Measurements from ENCODE around the gene PRORP.

DNA sequence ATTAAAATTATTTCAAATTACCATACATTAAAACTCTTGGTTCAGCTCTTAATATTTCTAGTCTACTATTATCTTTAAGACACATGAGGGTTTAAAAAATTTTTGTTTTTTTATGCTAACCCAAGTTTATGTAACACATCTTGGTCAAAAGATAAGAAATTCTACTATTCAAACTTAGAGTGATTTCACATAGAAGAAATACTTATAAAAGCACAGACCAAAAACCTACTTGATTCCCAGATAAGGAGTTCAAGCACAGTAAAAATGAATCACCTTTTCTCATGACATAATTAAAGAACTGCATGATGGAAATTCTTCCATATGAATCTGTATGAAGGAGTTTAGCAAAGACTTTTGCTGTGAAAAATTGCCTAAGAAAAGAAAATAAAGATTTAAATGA, 14.5 kb upstream of the PRORP start:
- no peak for TF ChIP-seq SIN3A (IDR thresholded peaks at IDR 0.05; ENCODE audit: borderline replicate concordance, insufficient read depth, low read length)
- TF ChIP-seq, protein P1, sequence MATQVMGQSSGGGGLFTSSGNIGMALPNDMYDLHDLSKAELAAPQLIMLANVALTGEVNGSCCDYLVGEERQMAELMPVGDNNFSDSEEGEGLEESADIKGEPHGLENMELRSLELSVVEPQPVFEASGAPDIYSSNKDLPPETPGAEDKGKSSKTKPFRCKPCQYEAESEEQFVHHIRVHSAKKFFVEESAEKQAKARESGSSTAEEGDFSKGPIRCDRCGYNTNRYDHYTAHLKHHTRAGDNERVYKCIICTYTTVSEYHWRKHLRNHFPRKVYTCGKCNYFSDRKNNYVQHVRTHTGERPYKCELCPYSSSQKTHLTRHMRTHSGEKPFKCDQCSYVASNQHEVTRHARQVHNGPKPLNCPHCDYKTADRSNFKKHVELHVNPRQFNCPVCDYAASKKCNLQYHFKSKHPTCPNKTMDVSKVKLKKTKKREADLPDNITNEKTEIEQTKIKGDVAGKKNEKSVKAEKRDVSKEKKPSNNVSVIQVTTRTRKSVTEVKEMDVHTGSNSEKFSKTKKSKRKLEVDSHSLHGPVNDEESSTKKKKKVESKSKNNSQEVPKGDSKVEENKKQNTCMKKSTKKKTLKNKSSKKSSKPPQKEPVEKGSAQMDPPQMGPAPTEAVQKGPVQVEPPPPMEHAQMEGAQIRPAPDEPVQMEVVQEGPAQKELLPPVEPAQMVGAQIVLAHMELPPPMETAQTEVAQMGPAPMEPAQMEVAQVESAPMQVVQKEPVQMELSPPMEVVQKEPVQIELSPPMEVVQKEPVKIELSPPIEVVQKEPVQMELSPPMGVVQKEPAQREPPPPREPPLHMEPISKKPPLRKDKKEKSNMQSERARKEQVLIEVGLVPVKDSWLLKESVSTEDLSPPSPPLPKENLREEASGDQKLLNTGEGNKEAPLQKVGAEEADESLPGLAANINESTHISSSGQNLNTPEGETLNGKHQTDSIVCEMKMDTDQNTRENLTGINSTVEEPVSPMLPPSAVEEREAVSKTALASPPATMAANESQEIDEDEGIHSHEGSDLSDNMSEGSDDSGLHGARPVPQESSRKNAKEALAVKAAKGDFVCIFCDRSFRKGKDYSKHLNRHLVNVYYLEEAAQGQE (IDR thresholded peaks at IDR 0.05; ENCODE audit: insufficient read depth in 1 of 2, low read depth in 2 of 2, low read length in 2 of 2) = no peak
- no peak for TF ChIP-seq POLR2AphosphoS5 (IDR thresholded peaks at IDR 0.05; ENCODE audit: low read depth, low read length)

All from PFSK-1 (cell line).